K562 (cell line): Measurements from ENCODE around the gene RHBG. TPM values are rescaled to one million over a fixed set of nuclear protein-coding genes. Genes with fewer than 3 reads are reported as not detected.

Source experiments
- BHLHE40 ChIP-seq: IDR thresholded peaks from 2 replicates; pipeline ENCODE4 v1.6.1; 2011; ENCODE audit warnings: low read length, improper control_type of control experiment
- CHD4 ChIP-seq: fragments of 200-600 bp; sonication (generic); IDR thresholded peaks from 3 replicates; pipeline ENCODE4 v1.6.1; 2012; ENCODE audit warnings: low read depth, mild to moderate bottlenecking, mixed read lengths, low read length, inconsistent platforms; ENCODE audit not compliant: insufficient read depth, insufficient replicate concordance, poor library complexity, severe bottlenecking
- ETV5 ChIP-seq: sonication (generic); formaldehyde crosslinking; IDR thresholded peaks from 2 replicates; pipeline ENCODE4 v1.4.0; 2020; ENCODE audit warnings: low read depth, mild to moderate bottlenecking, missing genetic modification reagents
- HOMEZ ChIP-seq: fragments of 250-450 bp; sonication (Bioruptor Pico); IDR thresholded peaks from 2 replicates; pipeline ENCODE4 v1.4.0; 2020; ENCODE audit warnings: mild to moderate bottlenecking, moderate library complexity
- MTF1 ChIP-seq: fragments of 250-450 bp; sonication (Bioruptor Pico); IDR thresholded peaks from 2 replicates; pipeline ENCODE4 v1.9.0; 2021; ENCODE audit warnings: moderate library complexity, mild to moderate bottlenecking, inconsistent platforms, borderline replicate concordance
- NFRKB ChIP-seq: fragments of 450-650 bp; IDR thresholded peaks from 2 replicates; pipeline ENCODE4 v1.6.1; 2016; ENCODE audit warnings: low read depth
- NR2C1 ChIP-seq, 2 experiments: fragments of 450-650 bp; IDR thresholded peaks; 2 replicates each; pipeline ENCODE4 v1.6.1; 2017; ENCODE audit warnings: mild to moderate bottlenecking in 2 of 2, antibody characterized with exemption in 1 of 2, inconsistent platforms in 1 of 2, missing compliant biosample characterization in 1 of 2, missing genetic modification characterization in 1 of 2
- POLR2AphosphoS2 ChIP-seq: IDR thresholded peaks from 2 replicates; pipeline ENCODE4 v1.6.1; 2012; ENCODE audit warnings: low read length, improper control_type of control experiment
- POLR3G ChIP-seq: IDR thresholded peaks from 2 replicates; pipeline ENCODE4 v1.6.1; 2011; ENCODE audit not compliant: insufficient read length, insufficient replicate concordance; ENCODE audit errors: extremely low read depth
- SNAPC5 ChIP-seq: fragments of 250-450 bp; sonication (Bioruptor Pico); IDR thresholded peaks from 2 replicates; pipeline ENCODE4 v1.8.0; 2021; ENCODE audit warnings: moderate library complexity, mild to moderate bottlenecking, inconsistent platforms
- THRB ChIP-seq: fragments of 450-650 bp; formaldehyde crosslinking; conservative IDR thresholded peaks from 2 replicates; pipeline ENCODE4 v1.4.0; 2022; ENCODE audit warnings: mild to moderate bottlenecking, missing genetic modification characterization
- XRCC4 ChIP-seq: IDR thresholded peaks from one replicate; pipeline ENCODE4 v1.6.1; 2011; ENCODE audit not compliant: insufficient read depth, insufficient read length; ENCODE audit errors: extremely low read depth
- ZBTB33 ChIP-seq: sonication (generic); formaldehyde crosslinking; IDR thresholded peaks from 2 replicates; pipeline ENCODE4 v1.8.1; 2023; ENCODE audit warnings: mild to moderate bottlenecking, missing genetic modification reagents
- ZBTB43 ChIP-seq: sonication (generic); formaldehyde crosslinking; IDR thresholded peaks from 2 replicates; pipeline ENCODE4 v1.8.0; 2023; ENCODE audit warnings: mild to moderate bottlenecking, missing genetic modification reagents
- ZMIZ1 ChIP-seq, 2 experiments: fragments of 150-350 bp in 1 of 2; IDR thresholded peaks; 2 replicates each; pipeline ENCODE4 v1.6.1; 2012 to 2016; ENCODE audit warnings: low read depth in 2 of 2, low read length in 2 of 2, mild to moderate bottlenecking in 1 of 2, moderate library complexity in 1 of 2
- ZNF140 ChIP-seq: fragments of 250-450 bp; sonication (Bioruptor Pico); IDR thresholded peaks from 2 replicates; pipeline ENCODE4 v1.8.0; 2021; ENCODE audit warnings: moderate library complexity, mild to moderate bottlenecking, inconsistent platforms
- polyA plus RNA-seq, 8 experiments: library from polyadenylated mRNA; depleted of rRNA in 4 of 8; stranded (reverse) in 5 of 8; unstranded in 3 of 8; fragments of >200 nt; fragmentation: Nextera tagmentation in 2 of 8; fragmentation: Illumina TruSeq in 1 of 8; extraction: Ambion mirVana in 2 of 8; extraction: Trizol in 1 of 8; gene quantifications; 2 replicates each; pipeline versions ENCODE4 v1.2.1 to v1.2.3, GENCODE V29; 2011 to 2014; ENCODE audit warnings: inconsistent platforms in 1 of 8, missing spikeins in 1 of 8
- total RNA-seq, 7 experiments: library from RNA; depleted of rRNA in 6 of 7; stranded (reverse); fragments of >200 nt in 6 of 7; fragmentation: Illumina TruSeq in 2 of 7; extraction: Trizol in 2 of 7; gene quantifications; 2 replicates each; pipeline versions ENCODE4 v1.2.1 to v1.2.3, GENCODE V29; 2011 to 2021; ENCODE audit warnings: low replicate concordance in 1 of 7

RHBG gene
- total and polyA plus RNA-seq, 9 of the 15 experiments (the other 6 are each of a cell fraction or from before 2014, with no cell fraction given): not detected

- no peak for TF ChIP-seq SNAPC5 (CRISPR knock-in tag)
- no peak for TF ChIP-seq CHD4
- TF ChIP-seq POLR3G: no peak
- no peak for TF ChIP-seq HOMEZ
- no peak for TF ChIP-seq ZNF140 (CRISPR knock-in tag)
- TF ChIP-seq XRCC4: no peak
- no peak for TF ChIP-seq POLR2AphosphoS2
- no peak for TF ChIP-seq ZBTB43 (CRISPR knock-in tag)
- no peak for TF ChIP-seq ETV5 (CRISPR knock-in tag)
- no peak for TF ChIP-seq NR2C1 (IDR thresholded peaks at IDR 0.05)
- TF ChIP-seq NR2C1 (tag; IDR thresholded peaks at IDR 0.05): no peak
- no peak for TF ChIP-seq ZMIZ1 (IDR thresholded peaks at IDR 0.05; ENCODE audit: low read depth in 2 of 2, low read length in 2 of 2)
- TF ChIP-seq NFRKB: no peak
- no peak for TF ChIP-seq THRB (CRISPR knock-in tag)
- TF ChIP-seq BHLHE40: no peak
- peak; percentile 47 for TF ChIP-seq ZBTB33
- TF ChIP-seq MTF1: no peak
These were observed 52.3 kb downstream of the RHBG start (continued) for GRCh38 chr1:156421062-156421938.
